ENCODE results near the gene GATA5. TPM values are rescaled to one million over a fixed set of nuclear protein-coding genes. Genes with fewer than 3 reads are reported as not detected.
A peak's percentile ranks its signal among the peaks of the same experiment; 100 is the strongest.

Gene GATA5
- total RNA-seq, 5 donors from 2014 or later (not counting 1 experiment from before 2014, with no cell fraction given), result not detected

DNA sequence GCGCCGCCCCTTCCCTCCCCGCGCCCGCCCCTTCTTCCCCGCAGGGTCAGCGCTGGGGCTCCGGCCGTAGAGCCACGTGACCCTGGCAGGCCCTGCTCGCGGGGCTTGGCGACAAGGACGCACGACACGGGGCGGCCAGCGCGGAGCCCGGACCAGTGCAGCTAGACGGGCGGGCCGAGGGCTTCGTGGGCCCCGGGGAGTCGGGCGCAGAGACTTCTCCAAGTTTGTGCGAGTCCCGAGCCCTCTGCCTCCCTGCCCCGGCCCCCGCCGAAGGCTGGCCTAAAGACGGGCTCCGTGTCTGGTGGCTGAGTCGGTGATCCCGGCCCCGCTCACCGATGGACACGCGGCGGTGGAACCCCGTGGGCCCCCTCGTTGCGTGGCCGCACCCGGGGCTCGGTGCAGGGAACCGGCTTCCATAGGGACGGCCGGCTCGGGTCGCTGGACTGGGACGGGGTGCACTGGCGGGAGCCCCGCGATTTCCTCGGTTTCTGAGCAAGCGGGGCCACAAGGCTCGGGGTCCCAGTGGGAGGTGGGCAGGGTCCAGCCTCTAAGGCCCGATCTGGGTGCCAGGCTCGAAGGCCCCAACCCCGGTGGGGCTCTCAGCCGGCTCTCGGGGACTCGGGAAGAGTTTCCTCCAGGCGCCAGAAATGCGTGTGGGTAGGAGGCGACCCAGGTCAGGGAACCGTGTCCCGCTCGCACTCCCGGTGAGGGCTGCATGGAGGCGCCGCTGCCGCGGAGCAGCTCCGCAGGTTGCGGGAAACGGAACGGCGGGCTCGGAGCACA lies 452 bp upstream of the GATA5 start:
- ChIA-PET CTCF (no interaction called here), POLR2A (no interaction called here)
- Mint-ChIP-seq H3K27me3 (peaks cover 41 to 49% of the 10 kb centered on the region in 2 donors), H3K4me3 (peak overlapping the region in 1 of 3 donors; percentile 73), H3K27ac (no peak overlapping the region), H3K36me3 (no peaks in the 10 kb centered on the region), H3K9me3 (no peaks in the 10 kb centered on the region), H3K4me1 (peaks cover 2 to 12% (median 8%) of the 10 kb centered on the region in 3 donors)
- no peak overlapping the region for H3K4me3 ChIP-seq (ENCODE audit: control insufficient read depth in 1 of 2, extremely low read depth in 1 of 2, low read length in 1 of 2)
- H3K36me3 ChIP-seq (ENCODE audit: control insufficient read depth in 2 of 2, extremely low read depth in 1 of 2, insufficient read depth in 1 of 2, low read length in 1 of 2), result no peaks in the 10 kb centered on the region
- 6% methylated on average over 68 of the region's 82 CpGs for WGBS (ENCODE audit: insufficient coverage)
- no peak overlapping the region for H3K27ac ChIP-seq (ENCODE audit: low read length)
- ATAC-seq (replicated peaks in 1 of 4), result no peak
- peaks cover 0 to 6% of the 10 kb centered on the region in 2 experiments for H3K4me1 ChIP-seq (ENCODE audit: control insufficient read depth in 1 of 2, extremely low read depth in 1 of 2, insufficient read depth in 2 of 2, low read length in 2 of 2)
- DNase-seq, result no peak
- H3K27me3 ChIP-seq (replicated peaks in 1 of 2; ENCODE audit: control insufficient read depth in 2 of 2, extremely low read depth in 1 of 2, insufficient read depth in 2 of 2, low read length in 1 of 2), result peaks cover 6 to 87% of the 10 kb centered on the region in 2 experiments
- no peaks in the 10 kb centered on the region for H3K9me3 ChIP-seq

DNA sequence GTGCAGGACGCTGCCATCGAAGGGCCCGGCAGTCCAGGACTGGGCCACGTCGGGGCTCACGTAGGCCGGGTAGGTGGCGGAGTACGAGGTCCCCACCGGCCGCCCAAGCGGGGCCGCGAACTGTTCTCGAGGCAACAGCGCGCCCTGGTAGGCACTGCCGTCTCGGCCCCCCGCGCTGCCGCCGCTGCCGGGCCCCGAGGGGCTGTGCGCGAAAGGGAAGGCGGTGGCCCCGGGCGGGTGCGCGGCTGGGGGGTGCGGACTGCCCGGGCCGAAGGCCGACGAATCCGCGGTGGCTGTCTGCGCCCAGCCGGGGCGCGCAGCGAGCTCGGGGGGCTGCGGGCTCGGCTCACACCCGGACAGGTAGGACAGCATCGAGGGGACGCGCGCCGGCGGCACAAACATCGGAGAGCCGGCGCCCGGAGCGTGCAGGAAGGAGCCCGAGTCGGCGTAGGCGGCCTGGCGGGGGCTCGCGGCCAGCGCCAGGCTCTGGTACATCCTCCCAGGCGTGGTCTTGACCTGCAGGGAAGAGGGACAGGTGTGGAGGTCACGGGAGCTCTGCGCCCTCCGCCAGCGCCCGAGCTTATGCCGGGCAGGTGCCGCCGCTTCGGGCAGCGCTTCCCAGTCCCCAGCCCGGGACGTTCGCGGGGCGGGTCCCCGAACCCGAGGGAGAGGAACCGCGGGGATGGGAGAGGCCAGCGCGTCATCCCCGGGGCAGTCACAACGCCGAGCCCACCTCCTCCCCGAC lies 596 bp downstream of the GATA5 start:
- Mint-ChIP-seq H3K9me3 (no peaks in the 10 kb centered on the region), H3K4me1 (peaks cover 2 to 12% (median 8%) of the 10 kb centered on the region in 3 donors), H3K27ac (no peak overlapping the region), H3K4me3 (peak overlapping the region in 1 of 3 donors; percentile 44), H3K36me3 (no peaks in the 10 kb centered on the region), H3K27me3 (peaks cover 39 to 53% of the 10 kb centered on the region in 2 donors)
- H3K36me3 ChIP-seq (ENCODE audit: control insufficient read depth in 2 of 2, extremely low read depth in 1 of 2, insufficient read depth in 1 of 2, low read length in 1 of 2), result no peaks in the 10 kb centered on the region
- no peaks in the 10 kb centered on the region for H3K9me3 ChIP-seq
- no peak overlapping the region for H3K4me3 ChIP-seq (ENCODE audit: control insufficient read depth in 1 of 2, extremely low read depth in 1 of 2, low read length in 1 of 2)
- ATAC-seq (replicated peaks in 1 of 4), result no peak
- no peak for DNase-seq
- no peak overlapping the region for H3K27ac ChIP-seq (ENCODE audit: low read length)
- peaks cover 0 to 6% of the 10 kb centered on the region in 2 experiments for H3K4me1 ChIP-seq (ENCODE audit: control insufficient read depth in 1 of 2, extremely low read depth in 1 of 2, insufficient read depth in 2 of 2, low read length in 2 of 2)
- 8% methylated on average over 92 of the region's 93 CpGs for WGBS (ENCODE audit: insufficient coverage)
- CTCF ChIA-PET, result no interaction called here
- peaks cover 6 to 87% of the 10 kb centered on the region in 2 experiments for H3K27me3 ChIP-seq (replicated peaks in 1 of 2; ENCODE audit: control insufficient read depth in 2 of 2, extremely low read depth in 1 of 2, insufficient read depth in 2 of 2, low read length in 1 of 2)
- POLR2A ChIA-PET, result no interaction called here

DNA sequence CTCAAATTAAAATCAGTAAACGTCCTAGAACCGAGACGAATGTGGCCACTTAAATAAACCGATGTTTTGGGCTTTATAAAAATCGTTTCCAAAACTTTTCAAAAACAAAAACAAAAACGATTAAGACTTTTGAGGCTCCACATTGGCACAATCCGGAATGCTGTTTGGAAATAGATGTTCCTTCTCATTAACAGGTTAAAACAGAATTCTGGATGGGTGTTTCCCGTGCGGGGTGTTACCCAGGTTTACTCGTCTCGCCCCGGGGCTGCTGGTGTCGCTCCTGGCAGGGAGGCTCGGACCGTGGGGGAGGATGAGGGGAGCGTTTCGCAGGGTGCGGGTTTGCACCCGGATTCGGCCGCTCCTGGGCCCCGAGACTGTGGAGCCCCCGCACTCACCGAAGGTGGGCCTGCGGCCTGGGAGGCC lies 1.2 kb downstream of the GATA5 start:
- Histone ChIP-seq H3K36me3 (ENCODE audit: control insufficient read depth in 2 of 2, extremely low read depth in 1 of 2, insufficient read depth in 1 of 2, low read length in 1 of 2) (no peaks in the 10 kb centered on the region), H3K27ac (ENCODE audit: low read length) (no peak overlapping the region), H3K4me1 (ENCODE audit: control insufficient read depth in 1 of 2, extremely low read depth in 1 of 2, insufficient read depth in 2 of 2, low read length in 2 of 2) (peaks cover 0 to 6% of the 10 kb centered on the region in 2 experiments), H3K4me3 (ENCODE audit: control insufficient read depth in 1 of 2, extremely low read depth in 1 of 2, low read length in 1 of 2) (no peak overlapping the region), H3K27me3 (replicated peaks in 1 of 2; ENCODE audit: control insufficient read depth in 2 of 2, extremely low read depth in 1 of 2, insufficient read depth in 2 of 2, low read length in 1 of 2) (peaks cover 6 to 88% of the 10 kb centered on the region in 2 experiments), H3K9me3 (no peaks in the 10 kb centered on the region)
- no peak overlapping the region for H3K27ac Mint-ChIP-seq
- ChIA-PET POLR2A (no interaction called here), CTCF (no interaction called here)
- no peak for ATAC-seq (replicated peaks in 1 of 4)
- peaks cover 42 to 56% of the 10 kb centered on the region in 2 donors for H3K27me3 Mint-ChIP-seq
- no peak for DNase-seq
- WGBS (ENCODE audit: insufficient coverage), result 8% methylated on average over 16 of the region's 25 CpGs
- H3K9me3 Mint-ChIP-seq, result no peaks in the 10 kb centered on the region
- H3K36me3 Mint-ChIP-seq, result no peaks in the 10 kb centered on the region
- peaks cover 2 to 12% (median 8%) of the 10 kb centered on the region in 3 donors for H3K4me1 Mint-ChIP-seq
- peak overlapping the region in 1 of 3 donors; percentile 44 for H3K4me3 Mint-ChIP-seq

GRCh38 chr20:62473717-62474603 lies 1.8 kb downstream of the GATA5 start:
- no peak for ATAC-seq (replicated peaks in 1 of 4)
- Histone ChIP-seq H3K27me3 (replicated peaks in 1 of 2; ENCODE audit: control insufficient read depth in 2 of 2, extremely low read depth in 1 of 2, insufficient read depth in 2 of 2, low read length in 1 of 2) (peaks cover 6 to 87% of the 10 kb centered on the region in 2 experiments), H3K27ac (ENCODE audit: low read length) (no peak overlapping the region), H3K36me3 (ENCODE audit: control insufficient read depth in 2 of 2, extremely low read depth in 1 of 2, insufficient read depth in 1 of 2, low read length in 1 of 2) (no peaks in the 10 kb centered on the region), H3K9me3 (no peaks in the 10 kb centered on the region), H3K4me1 (ENCODE audit: control insufficient read depth in 1 of 2, extremely low read depth in 1 of 2, insufficient read depth in 2 of 2, low read length in 2 of 2) (peaks cover 0 to 6% of the 10 kb centered on the region in 2 experiments), H3K4me3 (ENCODE audit: control insufficient read depth in 1 of 2, extremely low read depth in 1 of 2, low read length in 1 of 2) (no peak overlapping the region)
- Mint-ChIP-seq H3K4me3 (peak overlapping the region in 1 of 3 donors; percentile 44), H3K27me3 (peaks cover 42 to 55% of the 10 kb centered on the region in 2 donors), H3K4me1 (peaks cover 2 to 12% (median 8%) of the 10 kb centered on the region in 3 donors), H3K9me3 (no peaks in the 10 kb centered on the region), H3K36me3 (no peaks in the 10 kb centered on the region), H3K27ac (no peak overlapping the region)
- DNase-seq, result no peak
- POLR2A ChIA-PET, result no interaction called here
- 16% methylated on average over 36 of the region's 52 CpGs for WGBS (ENCODE audit: insufficient coverage)
- CTCF ChIA-PET, result interaction anchor here in 1 of 2 donors (0.6 kb wide), 1 partner anchor 26 kb away, joined by 4 read pairs; no protein-coding TSS in a partner anchor

DNA sequence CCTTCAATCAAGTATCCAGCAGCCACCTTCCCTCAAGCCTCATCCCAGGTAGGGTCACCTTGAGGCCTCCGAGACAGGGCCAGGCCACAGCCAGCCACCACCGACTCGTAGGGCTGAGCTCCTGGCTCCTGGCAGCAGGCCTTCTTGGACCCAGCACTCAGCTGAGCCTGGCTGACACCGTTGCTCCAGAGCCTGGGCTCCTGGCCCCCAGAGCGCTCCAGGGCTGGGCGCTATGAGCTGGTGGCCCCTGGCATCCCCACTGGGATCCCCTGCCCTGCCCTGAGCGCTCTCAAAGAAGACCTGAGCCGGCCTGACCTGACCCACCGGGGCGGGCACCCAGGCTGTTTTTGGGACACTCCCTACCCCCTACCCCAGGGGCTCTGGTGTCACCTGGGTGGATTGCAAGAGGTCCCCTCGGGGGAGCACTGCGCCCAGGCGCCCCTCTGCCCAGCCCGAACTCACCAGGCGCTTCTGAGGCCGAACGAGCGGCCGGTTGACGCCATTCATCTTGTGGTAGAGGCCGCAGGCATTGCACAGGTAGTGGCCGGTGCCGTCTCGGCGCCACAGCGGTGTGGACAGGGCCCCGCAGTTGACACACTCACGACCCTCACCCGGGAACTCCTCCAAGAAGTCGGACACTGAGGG lies 2.7 kb downstream of the GATA5 start:
- DNase-seq, result no peak

More for the DNA sequence above, 2.7 kb downstream of the GATA5 start:
- no peaks in the 10 kb centered on the region for H3K9me3 ChIP-seq
- 81% methylated on average over 27 of the region's 30 CpGs for WGBS (ENCODE audit: insufficient coverage)
- peaks cover 0 to 6% of the 10 kb centered on the region in 2 experiments for H3K4me1 ChIP-seq (ENCODE audit: control insufficient read depth in 1 of 2, extremely low read depth in 1 of 2, insufficient read depth in 2 of 2, low read length in 2 of 2)
- peaks cover 0 to 85% of the 10 kb centered on the region in 2 experiments for H3K27me3 ChIP-seq (replicated peaks in 1 of 2; ENCODE audit: control insufficient read depth in 2 of 2, extremely low read depth in 1 of 2, insufficient read depth in 2 of 2, low read length in 1 of 2)
- no peaks in the 10 kb centered on the region for H3K9me3 Mint-ChIP-seq
- H3K36me3 Mint-ChIP-seq, result no peaks in the 10 kb centered on the region
- POLR2A ChIA-PET, result no interaction called here
- H3K4me3 Mint-ChIP-seq, result no peak overlapping the region
- ATAC-seq (replicated peaks in 1 of 4), result no peak
- no peak overlapping the region for H3K4me3 ChIP-seq (ENCODE audit: control insufficient read depth in 1 of 2, extremely low read depth in 1 of 2, low read length in 1 of 2)
- H3K27ac Mint-ChIP-seq, result no peak overlapping the region
- H3K27ac ChIP-seq (ENCODE audit: low read length), result no peak overlapping the region
- H3K27me3 Mint-ChIP-seq, result peaks cover 37 to 48% of the 10 kb centered on the region in 2 donors
- CTCF ChIA-PET, result no interaction called here
- peaks cover 2 to 9% (median 8%) of the 10 kb centered on the region in 3 donors for H3K4me1 Mint-ChIP-seq
- no peaks in the 10 kb centered on the region for H3K36me3 ChIP-seq (ENCODE audit: control insufficient read depth in 2 of 2, extremely low read depth in 1 of 2, insufficient read depth in 1 of 2, low read length in 1 of 2)

Measured in T-cell (primary cell).